Bone marrow (tissue), 2 donors: ENCODE results near the gene OR2C1.

Source experiments
- DNase-seq, 2 donors: peaks; one replicate each; lab custom pipeline; 2025; lab: John Stamatoyannopoulos, UW

Gene OR2C1

GRCh38 chr16:3400446-3400778 lies 44.7 kb downstream of the OR2C1 start:
- no peak for DNase-seq

- DNase-seq, result peak; percentile 89 to 98
Measured at GRCh38 chr16:3400779-3401688, 45.3 kb downstream of the OR2C1 start, which contains the start of the genes ZNF174 and ZSCAN32. Gene ZNF174 (plus strand): TSS chr16:3401215. CDS start chr16:3402005, 790 bp downstream. Gene ZSCAN32 (minus strand): TSS chr16:3401004. CDS start chr16:3397557, 3,447 bp downstream.

GRCh38 chr16:3401719-3402397 lies 46.2 kb downstream of the OR2C1 start:
- DNase-seq, result no peak
